Coronary artery (tissue), 2 donors: ENCODE data around the gene TMEM271.

Source experiments
- DNase-seq: peaks from one replicate; pipeline ENCODE4 v3.0.0-alpha.2; 2017; ENCODE audit warnings: low spot score
- H3K27ac ChIP-seq, 2 donors: fragments of 200-600 bp; sonication (generic); one replicate each; pipeline ENCODE4 v1.5.1; 2016 to 2019
- H3K4me3 ChIP-seq: fragments of 200-600 bp; sonication (generic); 2 replicates; pipeline ENCODE4 v1.5.1; 2016; ENCODE audit warnings: mild to moderate bottlenecking, moderate library complexity
- TF ChIP-seq, protein P1 (sequence below): fragments of 200-600 bp; sonication (generic); IDR thresholded peaks from one replicate; pipeline ENCODE4 v1.5.1; 2019; ENCODE audit warnings: antibody characterized with exemption

TMEM271 gene, protein sequence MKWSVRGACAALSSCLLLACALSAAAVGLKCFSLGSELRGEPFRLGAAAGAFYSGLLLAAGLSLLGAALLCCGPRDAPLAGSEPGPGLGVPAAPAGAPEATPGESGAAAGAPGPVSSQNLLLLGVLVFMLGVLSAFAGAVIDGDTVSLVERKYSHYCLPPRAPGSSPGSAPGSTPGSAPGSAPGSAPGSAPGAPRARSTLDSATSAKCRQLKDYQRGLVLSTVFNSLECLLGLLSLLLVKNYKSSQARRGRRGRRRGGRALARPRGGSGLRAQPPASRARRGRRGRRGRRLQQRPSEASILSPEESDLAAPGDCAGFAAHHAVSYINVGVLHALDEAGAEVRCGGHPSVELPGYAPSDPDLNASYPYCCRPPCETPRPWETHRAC

DNA sequence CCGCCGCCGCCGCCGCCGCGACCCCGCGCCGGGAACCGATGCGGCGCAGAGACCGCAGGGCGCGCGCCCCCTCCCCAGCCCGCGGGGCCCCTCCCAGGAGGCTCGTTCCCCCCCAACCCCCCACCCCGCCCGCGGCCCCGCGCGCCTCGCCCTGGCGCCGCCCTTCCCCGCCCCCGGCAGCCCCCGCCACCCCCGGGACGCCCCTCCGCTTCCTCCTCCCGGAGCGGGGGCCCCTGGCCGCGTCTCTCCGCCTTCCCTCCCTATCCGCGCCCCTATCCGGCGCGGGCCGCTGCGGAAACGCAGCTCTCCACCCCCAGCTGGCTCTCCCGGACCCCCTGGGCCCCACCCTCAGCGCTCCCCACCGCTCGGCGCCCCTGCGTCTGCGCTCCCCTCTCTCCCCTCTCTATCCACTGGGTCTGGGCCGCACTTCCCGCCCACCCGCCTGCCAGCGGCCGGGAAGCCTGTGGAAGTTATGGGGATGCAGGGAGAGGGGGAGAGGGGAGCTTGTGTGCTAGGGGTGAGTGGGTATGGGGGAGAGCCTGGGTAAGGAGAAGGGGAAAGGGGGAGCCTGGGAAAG lies at the start of gene TMEM271:
Gene TMEM271, minus strand, starts transcription at position 51 of the 577 bp plus-strand sequence. CDS start 233 bp downstream, outside the sequence.
- H3K27ac ChIP-seq, result no peak within 1 kb of the TSS
- peak within 1 kb of the TSS; percentile 50 for H3K4me3 ChIP-seq
- no peak for DNase-seq

DNA sequence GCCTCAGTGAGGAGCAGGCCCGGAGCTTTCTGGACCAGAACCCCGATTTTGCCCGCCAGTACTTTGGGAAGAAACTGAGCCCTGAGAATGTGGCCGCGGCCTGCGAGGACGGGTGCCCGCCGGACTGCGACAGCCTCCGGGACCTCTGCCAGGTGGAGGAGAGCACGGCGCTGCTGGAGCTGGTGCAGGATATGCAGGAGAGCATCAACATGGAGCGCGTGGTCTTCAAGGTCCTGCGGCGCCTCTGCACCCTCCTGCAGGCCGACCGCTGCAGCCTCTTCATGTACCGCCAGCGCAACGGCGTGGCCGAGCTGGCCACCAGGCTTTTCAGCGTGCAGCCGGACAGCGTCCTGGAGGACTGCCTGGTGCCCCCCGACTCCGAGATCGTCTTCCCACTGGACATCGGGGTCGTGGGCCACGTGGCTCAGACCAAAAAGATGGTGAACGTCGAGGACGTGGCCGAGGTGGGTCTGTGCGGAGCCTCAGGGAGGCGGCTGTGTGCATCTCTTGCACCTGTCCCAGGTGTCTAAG lies 49.6 kb upstream of the TMEM271 start:
- no peak for DNase-seq
- TF ChIP-seq, protein P1, sequence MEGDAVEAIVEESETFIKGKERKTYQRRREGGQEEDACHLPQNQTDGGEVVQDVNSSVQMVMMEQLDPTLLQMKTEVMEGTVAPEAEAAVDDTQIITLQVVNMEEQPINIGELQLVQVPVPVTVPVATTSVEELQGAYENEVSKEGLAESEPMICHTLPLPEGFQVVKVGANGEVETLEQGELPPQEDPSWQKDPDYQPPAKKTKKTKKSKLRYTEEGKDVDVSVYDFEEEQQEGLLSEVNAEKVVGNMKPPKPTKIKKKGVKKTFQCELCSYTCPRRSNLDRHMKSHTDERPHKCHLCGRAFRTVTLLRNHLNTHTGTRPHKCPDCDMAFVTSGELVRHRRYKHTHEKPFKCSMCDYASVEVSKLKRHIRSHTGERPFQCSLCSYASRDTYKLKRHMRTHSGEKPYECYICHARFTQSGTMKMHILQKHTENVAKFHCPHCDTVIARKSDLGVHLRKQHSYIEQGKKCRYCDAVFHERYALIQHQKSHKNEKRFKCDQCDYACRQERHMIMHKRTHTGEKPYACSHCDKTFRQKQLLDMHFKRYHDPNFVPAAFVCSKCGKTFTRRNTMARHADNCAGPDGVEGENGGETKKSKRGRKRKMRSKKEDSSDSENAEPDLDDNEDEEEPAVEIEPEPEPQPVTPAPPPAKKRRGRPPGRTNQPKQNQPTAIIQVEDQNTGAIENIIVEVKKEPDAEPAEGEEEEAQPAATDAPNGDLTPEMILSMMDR, result no peak
- Histone ChIP-seq H3K27ac (no peak overlapping the region), H3K4me3 (no peak overlapping the region)

More for the DNA sequence above, at the start of gene TMEM271:
- TF ChIP-seq, protein P1, result no peak

DNA sequence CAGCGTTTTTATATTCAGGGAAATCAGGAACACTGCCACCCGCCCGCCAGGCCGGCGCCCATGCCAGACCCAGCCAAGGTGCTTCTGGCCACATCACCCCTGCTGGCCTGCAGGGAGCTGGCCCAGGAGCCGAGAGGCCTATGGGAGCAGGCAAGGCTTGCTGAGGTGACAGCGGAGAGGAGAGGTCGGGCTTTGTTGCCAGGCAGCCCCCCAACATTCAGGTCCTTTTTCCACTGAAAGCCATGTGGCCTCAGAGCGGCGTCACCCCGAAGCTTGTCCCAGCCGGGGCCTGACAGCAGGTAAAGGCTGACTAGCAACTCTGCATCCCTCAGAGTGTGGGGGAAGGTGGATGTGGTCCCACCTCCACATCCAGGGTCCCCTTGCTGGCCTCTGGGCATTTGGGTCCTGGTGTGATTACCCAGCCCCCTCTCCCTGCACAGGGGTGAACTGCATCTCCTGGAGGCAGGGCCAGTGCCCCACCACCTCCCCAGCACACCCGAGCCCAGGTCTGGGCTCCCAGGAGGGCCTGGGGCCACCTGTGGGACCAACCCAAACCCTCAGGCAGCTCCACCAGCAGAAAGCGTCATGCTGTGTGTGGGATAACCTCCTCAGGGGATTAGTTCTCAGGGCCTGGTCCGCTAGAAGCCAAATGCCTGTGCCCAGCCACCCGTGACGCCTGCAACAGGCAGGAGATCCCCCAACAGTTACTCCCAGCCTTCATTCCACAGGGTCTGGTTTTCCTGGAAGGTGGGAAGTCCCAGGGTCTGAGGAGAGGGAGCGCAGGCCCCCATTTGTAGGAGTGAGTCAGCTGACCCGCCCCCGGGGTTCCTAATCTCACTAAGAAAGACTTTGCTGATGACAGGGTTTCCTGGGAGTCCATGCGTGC lies 48.9 kb upstream of the TMEM271 start, which contains the start of gene PDE6B:
Gene PDE6B, plus strand, starts transcription at position 869 of the 886 bp plus-strand sequence. CDS start 54 bp downstream, outside the sequence.
- DNase-seq, result no peak
- TF ChIP-seq, protein P1, result no peak
- no peak within 1 kb of the TSS for H3K4me3 ChIP-seq
- H3K27ac ChIP-seq, result no peak within 1 kb of the TSS

DNA sequence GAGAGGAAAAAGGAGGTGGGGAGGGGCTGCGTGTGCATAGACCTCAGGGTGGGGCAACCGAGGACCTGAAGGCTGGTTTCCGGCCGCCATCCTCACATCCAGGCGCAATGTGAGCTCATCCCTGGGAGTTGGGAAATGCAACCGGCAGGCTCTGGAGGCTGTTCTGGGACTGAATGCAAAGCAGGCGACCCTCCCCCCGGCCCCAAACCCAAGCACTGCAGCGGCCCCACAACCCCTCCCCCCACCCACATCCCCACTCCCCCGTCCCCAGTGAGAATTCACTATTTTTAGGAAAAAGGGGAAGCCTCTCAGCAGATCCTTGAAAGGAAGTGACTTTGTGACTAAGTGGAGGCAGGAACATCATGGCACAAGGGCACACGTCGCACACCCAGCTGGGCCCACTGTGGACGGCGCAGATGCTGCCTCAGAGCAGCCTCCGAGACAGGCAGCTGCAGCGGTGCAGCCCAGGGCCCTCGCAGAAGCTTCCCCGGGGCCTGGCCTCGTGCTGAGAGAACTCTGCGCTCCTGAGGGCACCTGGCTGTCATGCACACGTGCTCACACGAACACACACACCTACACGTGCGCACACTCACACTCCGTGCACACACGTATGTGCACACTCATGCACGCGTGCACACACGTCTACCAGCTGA lies 47.9 kb upstream of the TMEM271 start:
- Histone ChIP-seq H3K4me3 (no peak overlapping the region), H3K27ac (no peak overlapping the region)
- DNase-seq, result no peak
- TF ChIP-seq, protein P1, result no peak

DNA sequence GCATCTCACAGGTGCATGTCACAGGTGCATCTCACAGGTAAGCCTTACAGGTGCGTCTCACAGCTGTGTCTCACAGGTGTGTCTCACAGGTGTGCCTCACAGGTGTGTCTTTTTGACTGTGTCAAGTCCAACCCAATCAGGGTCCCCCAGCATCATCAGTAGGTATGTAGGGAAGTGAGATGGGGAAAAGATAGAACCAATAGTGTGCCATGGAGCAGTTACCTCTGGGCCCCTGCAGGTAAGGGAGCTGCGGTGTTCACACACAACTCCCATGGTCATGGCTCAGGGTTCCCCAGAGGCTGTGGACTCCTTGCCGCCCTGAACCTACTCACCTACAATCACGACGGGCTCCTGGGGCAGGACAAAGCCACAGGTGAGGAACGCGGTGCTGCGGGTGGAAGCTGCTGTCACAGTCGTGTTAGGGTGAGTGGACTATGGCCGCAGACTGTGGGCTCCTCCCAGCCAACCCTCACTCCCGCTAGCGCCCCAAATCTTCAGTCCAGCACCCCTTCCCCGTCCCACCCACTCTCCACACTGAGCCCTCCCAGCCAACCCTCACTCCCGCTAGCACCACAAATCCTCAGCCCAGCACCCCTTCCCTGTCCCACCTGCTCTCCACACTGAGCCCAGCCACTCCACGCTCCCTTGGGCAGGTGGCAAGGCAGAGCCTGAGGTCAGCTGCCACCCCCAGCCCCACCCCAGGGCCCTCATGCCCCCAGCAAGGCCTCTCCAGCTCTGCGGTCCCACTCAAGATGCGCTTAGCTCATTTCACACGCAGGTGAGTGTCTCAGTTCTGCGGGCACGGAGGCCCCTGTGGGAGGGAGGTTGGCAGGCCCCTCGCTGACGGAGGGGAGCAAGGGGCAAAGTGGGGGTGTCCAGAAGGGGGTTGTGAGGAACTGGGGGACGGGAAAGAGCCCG lies 47.2 kb upstream of the TMEM271 start:
- no peak overlapping the region for H3K4me3 ChIP-seq
- no peak for DNase-seq
- H3K27ac ChIP-seq, result no peak overlapping the region
- TF ChIP-seq, protein P1, result no peak
